ENCODE results near the gene CRTC3. TPM values are rescaled to one million over a fixed set of nuclear protein-coding genes. Genes with fewer than 3 reads are reported as not detected.

Gene CRTC3
- total RNA-seq, 4 donors from 2014 or later: 26.9 to 54.5 (median 42.1) TPM

GRCh38 chr15:90489944-90490343 lies 39.8 kb upstream of the CRTC3 start:
- TF ChIP-seq CTCF (IDR thresholded peaks at IDR 0.05; ENCODE audit: low read depth): no peak

- no peak for TF ChIP-seq CTCF (IDR thresholded peaks at IDR 0.05; ENCODE audit: low read depth)
Observed at GRCh38 chr15:90493647-90494046, 36.1 kb upstream of the CRTC3 start.

GRCh38 chr15:90495067-90495466 lies 34.7 kb upstream of the CRTC3 start:
- no peak for TF ChIP-seq CTCF (IDR thresholded peaks at IDR 0.05; ENCODE audit: low read depth)

- no peak for TF ChIP-seq CTCF (IDR thresholded peaks at IDR 0.05; ENCODE audit: low read depth)
Observed at GRCh38 chr15:90496791-90497190, 32.9 kb upstream of the CRTC3 start.

GRCh38 chr15:90497376-90497775 lies 32.3 kb upstream of the CRTC3 start:
- TF ChIP-seq CTCF (IDR thresholded peaks at IDR 0.05; ENCODE audit: low read depth): no peak

- TF ChIP-seq CTCF (IDR thresholded peaks at IDR 0.05; ENCODE audit: low read depth): no peak
Observed at GRCh38 chr15:90497912-90498311, 31.8 kb upstream of the CRTC3 start.

GRCh38 chr15:90500171-90500570 lies 29.6 kb upstream of the CRTC3 start:
- TF ChIP-seq CTCF (IDR thresholded peaks at IDR 0.05; ENCODE audit: low read depth): no peak

All from subcutaneous adipose tissue (tissue), 4 donors.